ELR (cell line): ENCODE results near the gene ATR.

Experiments
- DNase-seq: peaks from one replicate; pipeline ENCODE4 v3.0.0-alpha.2; 2015; ENCODE audit warnings: low read depth

The ATR gene

DNA sequence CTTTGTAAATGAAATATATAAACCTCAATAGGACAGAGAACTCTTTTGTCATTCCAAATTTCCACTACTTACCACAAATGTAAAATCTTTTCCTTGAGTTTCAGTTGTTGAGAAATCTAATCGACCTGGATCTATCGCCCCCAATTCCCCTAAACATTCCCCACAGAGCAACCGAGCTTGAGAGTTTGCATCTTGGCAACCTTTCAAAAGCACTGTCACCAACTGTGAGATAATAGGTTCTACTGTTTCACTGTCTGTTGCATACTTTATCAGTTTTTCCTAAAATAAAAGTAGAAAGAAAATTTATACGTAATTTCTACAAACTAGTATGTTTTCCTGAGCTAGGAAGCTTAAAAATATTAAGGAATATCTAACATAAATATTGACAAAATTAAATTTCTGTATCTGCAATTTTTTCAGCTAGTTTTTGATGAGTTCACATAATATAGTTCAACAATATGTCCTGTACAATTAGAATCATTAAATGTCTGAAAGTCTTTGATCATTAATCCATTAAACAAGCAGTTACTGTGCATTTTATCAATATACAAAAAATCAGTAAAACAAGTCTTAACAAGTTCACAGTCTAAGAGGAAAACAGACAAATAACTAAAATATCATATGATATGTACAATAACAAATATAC lies 54.5 kb downstream of the ATR start:
- DNase-seq: no peak

DNA sequence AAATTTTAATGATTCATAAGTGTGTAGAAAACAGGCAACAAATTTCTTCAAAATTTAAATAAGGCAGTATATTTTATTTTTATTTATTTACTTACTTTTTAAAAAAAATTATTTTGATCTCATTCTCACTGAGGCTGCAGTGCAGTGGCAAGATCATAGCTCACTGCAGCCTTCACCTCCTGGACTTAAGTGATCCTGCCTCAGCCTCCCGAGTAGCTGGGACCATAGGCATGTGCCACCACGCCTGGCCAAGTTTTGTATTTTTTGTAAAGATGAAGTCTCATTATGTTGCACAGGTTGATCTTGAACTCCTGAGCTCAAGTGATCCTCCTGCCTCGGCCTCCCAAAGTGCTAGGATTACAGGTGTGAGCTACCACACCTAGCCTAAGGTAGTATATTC lies 69.5 kb downstream of the ATR start:
- no peak for DNase-seq

DNA sequence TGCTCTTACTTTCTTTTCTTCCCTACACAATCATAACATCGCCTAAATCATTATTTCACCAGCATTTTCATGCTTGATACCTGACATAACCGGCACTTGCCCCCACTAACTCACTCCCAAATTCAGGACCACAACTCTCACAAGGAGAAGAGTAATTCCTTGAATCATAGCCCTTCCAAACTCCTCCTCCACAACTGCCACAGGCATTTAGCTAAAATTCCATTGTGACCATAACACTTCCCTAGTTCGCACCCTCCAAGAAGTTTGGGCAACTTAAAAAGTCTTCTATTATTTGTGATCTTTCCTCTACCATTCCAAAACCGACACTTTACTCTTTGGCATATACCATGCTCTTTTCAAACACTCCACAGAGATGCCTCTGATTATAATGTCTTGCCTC lies 71.3 kb downstream of the ATR start:
- no peak for DNase-seq

DNA sequence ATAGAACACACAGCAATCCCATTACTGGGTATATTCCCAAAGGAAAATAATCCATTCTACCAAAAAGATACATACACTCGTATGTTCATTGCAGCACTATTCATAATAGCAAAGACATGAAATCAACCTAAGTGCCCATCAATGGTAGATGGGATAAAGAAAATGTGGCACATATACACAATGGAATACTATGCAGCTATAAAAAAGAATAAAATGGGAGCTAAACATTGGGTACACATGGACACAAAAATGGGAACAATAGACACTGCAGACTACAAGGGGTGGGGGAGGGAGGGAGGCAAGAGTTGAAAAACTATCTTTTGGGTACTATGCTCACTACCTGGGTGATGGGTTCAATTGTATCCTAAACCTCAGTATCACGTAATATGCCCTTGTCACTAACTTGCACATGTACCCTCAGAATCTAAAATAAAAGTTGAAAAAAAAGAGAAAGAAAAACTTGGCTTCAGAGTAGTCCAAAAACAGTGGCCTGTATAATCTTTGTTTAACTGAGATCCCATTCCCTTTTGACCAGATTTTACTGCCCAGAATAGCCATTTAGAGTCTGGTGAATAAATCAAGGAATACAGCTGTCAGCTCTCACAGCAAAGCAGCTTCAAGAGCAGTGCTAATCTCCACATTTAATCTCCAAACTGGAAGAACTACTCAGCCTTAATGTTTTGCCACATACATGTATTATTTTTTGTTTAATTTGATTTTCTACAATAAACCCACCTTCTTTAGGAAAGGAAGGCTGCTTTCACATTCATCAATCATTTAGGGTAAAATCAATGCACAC lies 76.1 kb downstream of the ATR start:
- no peak for DNase-seq

DNA sequence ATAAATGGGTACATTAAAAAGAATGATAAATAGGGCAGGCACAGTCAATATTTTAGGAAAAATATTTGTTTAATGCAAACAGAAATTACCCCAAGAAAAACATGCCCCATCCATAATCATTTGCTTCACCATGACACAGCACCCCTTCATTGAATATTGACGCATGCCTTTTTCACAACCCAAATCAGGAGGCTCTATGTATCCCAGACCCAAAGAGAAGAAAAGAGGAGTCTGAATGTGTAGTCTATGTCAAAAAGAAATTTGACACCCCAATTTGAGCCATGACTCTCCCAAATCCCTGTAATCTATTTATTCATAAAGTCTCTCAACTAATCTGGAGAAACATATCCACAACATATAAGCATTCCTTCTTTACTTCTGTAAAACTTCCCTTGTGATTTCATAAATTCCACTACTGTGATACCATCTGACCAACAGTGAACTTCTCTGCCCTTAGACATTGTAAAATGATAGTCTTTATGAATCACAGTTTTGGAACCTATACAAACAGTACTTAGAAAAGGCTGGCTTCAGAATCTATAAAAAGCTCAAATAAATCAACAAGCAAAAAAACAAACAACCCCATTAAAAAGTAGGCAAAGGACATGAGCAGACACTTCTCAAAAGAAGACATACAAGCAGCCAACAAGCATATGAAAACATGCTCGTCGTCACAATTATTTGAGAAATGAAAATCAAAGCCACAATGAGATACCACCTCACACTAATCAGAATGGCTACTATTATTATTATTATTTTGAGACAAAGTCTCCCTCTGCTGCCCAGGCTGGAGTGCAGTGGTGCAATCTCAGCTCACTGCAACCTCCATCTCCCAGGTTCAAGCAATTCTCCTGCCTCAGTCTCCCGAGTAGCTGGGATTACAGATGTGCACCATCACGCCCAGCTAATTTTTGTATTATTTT lies 77.3 kb downstream of the ATR start:
- peak; percentile 87 for DNase-seq

DNA sequence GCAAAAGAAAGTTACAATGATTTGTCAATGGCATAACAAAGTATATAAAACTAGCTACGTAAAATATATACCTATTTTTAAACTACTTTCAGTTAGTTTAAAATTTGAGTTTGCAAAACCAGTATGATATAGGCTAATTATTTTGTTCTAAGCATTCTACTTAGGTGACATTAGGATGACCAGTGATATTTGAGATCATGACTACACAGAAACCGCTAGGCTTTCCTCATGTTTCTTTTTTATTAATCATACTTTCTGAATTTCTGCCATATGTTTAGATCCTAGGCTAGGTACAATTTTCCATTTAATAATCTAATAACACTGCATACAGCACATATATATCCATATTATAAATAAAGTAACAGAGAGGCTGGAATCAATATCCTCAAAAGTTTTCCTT lies 78.3 kb downstream of the ATR start:
- peak; percentile 18 for DNase-seq

DNA sequence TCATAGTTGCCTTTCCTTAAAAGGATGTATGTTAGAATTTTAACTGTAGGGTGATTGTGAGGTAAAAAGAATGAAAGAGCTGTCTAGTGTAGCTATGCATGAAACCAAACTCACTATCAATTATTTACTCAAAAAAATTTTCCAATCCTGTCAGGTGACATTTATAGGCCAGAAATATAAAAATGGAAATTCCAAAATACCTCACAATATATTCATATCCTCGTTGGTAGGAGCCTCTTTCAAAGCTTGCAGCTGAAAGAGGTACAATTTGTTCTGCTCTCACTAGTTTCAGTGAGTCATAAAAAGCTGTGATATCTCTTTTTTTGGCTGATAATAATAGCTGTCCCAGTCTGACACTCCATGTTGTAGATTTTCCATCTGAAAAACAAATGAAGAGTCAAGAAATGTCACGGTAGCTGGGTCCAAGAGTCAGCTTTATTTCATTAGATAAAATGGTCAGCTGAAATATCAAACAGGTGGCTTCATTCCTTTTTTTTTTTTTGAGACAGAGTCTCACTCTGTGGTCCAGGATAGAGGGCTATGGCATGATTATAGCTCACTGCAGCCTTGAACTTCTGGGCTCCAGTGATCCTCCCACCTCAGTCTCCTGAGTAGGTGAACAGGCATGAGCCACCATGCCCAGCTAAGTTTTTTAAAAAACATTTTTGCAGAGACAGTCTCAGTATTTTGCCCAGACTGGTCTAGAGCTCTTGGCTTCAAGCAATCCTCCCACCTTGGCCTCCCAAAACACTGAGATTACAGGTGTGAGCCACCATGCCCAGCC lies 79.9 kb downstream of the ATR start:
- DNase-seq: peak; percentile 8

DNA sequence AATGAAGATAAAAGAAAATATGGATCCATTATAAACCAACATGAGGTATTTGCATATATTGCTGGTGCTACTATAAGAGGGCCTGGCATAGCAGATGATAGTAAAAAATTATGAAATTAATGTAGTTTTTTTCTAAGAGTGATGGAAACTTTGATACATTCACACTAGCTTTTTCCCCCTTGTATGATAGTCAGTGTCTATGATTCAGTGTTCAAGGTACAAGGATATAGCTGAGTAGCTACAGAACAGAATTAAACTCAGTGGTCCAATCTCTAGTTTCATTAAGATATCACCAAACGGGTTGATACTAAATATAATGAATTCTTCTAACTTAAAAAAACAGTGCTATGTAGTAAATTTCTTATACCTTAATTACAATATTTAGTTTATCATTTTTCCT lies 80.8 kb downstream of the ATR start:
- DNase-seq: no peak

DNA sequence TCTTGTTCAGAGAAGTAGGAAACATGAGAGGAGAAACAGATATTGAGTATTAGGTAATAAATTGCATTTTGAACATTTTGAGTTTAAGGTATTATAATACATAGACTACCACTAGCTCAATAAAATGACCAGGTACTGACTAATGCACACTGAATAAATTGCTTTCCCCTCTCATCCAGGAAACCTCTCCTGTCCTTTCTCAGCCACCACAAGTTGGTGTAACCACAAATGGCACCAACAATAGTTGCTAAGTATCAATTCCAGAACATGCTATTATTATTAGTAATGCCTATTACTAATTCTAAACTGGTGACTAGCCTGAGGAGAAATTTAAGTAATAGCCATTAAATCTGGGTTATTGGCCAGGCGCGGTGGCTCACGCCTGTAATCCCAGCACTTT lies 83.4 kb downstream of the ATR start:
- peak; percentile 19 for DNase-seq

DNA sequence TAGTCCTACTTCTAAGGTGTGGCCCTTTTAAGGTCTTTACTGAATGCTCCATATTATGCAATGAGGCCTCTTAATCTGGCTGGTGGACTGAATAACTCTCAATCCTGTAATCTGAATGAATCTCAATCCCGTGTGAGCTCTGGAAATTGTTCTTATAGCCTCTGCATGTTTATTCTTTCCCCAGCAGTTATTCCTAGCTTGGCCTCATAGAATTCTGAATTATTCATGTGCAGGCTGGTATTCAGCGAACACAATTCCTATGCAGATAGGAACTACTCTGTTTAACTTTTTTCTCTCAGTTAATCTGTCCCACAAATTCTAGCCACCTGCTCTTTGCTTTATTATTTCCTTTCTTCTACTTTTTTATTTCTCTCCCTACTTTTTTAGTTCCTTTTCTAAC lies 86.3 kb downstream of the ATR start:
- DNase-seq: no peak

DNA sequence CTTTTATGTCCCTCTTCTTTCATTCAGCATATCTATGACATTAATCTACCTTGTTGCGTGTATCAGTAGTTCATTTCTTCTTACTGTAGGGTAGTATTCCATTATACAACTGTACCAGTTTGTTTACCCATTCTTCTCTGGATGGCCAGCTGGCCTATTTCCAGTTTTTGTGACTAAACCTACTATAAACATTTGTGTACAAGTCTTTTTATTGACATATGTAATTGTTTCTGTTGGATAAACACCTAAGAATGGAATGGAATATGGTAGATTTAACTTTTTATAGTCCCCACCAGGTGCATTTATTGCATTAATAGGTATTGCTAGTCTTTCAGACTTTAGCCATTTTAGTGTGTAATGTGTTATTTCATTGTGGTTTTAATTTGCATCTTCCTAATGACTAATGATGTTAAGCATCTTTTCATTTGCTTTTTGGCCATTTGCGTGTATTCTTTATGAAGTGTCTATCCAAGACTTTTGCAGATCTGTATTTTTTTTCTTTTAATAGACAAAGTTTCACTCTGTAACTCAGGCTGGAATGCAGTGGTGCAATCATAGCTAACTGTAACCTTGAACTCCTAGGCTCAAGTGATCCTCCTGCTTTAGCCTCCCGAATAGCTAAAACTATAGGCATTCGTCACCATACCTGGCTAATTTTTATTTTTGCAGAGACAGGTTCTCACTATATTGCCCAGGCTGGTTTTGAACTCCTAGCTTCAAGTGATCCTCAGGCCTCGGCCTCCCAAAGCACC lies 88.8 kb downstream of the ATR start:
- peak; percentile 41 for DNase-seq

DNA sequence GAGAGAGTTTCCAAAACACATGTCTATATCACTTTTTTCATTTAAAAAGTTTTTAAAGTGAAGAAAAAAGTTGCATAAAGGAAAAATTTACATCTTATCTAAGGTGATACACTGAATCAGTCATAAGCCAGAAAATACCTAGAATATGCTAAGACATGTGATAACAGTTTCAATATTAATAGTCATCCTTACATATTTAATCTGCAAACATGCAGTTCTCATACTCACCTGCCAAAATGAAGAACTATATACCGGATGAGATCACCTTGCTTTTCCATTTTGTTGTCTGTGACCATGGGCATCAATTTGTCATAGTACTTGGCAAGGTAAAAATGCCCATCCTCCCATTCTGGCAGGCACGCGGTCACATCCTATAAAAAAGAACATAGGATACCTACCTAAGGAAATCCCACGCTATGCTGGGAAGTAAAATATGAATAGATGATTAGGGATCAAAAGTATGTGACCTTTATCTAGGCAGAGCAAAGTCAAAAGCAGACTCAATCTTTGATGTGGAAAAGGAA lies 93.6 kb downstream of the ATR start:
- no peak for DNase-seq

DNA sequence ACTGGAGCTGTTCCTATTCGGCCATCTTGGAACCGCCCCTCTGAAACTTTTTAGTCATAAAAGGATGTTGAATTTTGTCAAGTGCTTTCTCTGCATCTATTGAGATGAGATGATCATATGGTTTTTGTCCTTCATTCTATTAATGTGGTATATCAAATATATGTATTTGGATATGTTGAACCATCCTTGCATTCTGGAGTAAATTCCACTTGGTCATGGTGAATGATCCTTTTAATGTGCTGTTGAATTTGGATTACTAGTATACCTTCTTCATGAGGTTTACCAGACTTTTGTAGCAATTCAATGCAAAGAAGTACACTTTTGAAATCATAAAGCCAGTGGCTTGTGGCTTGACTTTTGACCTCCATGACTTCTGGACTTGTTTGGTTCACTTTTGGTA lies 97.3 kb downstream of the ATR start:
- no peak for DNase-seq

DNA sequence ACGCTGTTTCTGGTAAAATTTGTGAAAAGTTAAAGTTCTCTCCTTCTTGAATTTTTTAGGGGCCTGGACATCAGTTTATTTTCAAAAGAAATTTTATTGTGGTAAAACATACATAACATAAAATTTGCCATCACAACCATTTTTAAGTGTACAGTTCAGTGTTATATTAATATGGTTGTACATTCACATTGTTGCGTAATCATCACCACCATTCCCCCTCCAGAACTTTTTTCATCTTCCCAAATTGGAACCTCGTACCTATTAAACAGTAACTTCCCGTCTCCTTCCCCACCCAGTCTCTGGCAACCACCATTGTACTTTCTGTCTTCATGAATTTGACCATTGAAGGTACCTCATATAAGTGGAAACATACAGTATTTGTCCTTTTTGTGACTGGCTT lies 107.7 kb downstream of the ATR start:
- DNase-seq: no peak

DNA sequence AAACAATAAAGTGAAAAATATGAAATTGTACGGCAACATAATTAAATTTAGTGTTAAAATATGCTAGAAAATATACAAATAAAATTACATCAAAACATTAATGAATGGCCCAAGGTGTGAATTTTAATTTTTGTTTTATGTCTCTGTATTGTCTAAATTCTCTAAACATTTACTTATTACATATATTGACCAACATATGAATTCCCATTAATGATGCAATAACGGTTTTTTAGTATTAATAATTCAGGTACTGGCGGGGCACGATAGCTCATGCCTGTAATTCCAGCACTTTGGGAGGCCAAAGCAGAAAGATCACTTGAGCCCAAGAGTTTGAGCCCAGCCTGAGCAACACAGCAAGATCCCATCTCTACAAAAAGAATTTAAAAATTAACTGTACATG lies 110.1 kb downstream of the ATR start:
- no peak for DNase-seq

DNA sequence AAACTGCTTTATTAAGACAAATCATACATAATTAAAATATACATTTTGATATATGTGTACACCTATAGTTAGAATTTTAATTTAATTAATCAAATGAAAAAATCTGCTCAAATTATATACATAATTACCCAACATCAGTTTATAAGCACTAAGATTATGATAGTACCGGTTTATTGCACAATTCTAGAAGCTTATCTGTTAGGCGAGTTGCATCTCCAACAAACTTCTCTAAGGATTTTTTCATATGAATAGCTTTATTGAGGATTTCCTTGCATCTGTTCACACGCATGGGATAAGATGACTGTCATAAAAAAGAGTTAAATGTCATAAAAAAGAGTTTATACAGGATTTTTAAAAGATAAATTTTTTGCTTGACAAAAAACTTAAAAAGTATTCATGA lies 110.8 kb downstream of the ATR start:
- no peak for DNase-seq

DNA sequence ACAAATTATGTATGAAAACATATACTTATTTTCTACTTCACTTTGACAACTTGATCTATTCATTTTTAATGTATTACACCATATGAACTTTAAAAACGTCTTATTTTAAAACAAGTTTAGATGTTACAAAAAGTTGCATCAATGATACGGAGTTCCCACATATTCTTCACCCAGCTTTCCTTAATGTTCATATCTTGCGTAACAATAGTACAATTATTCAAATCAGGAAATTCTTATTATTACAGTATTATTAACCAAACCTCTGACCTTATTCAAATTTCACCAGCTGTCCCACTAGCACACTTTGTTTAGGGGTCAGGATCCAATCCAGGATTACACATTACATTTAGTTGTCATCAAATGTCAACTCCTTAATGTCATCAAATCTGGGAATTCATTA lies 117.8 kb downstream of the ATR start:
- no peak for DNase-seq

DNA sequence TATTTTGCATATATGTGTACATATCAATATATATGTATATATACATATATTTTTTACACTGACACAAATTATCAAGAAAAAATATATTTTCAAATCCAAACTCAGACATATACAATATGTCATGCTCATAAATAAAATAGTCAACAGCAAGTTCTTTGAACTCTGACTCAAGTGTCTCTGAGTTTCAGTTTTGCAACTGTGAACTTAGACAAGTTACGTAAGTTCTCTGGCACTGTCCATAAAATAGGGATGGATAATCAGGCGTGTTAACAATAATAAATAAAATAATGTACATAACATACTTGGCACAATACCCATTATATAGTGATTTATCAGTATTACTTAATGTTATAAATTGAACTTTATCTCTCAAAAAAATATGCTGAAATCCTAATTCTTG lies 118.6 kb downstream of the ATR start:
- DNase-seq: no peak

DNA sequence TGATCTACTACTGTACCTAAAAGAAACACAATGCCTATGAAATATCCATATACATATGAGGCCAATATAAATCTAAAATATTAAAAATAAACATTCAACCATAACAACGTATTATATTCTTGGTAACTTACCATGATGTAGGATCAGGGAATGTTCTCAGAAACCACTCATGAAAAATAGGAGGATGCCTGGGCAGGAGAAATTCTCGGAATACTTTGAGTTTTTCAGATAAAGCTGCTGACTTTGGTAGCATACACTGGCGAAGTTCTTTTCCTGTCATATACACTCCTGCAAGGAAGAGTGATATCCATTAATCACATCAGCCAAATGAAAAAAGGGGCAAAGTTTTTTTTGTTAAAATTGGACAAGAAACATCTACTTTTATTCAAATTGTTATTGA lies 119.4 kb downstream of the ATR start:
- no peak for DNase-seq

DNA sequence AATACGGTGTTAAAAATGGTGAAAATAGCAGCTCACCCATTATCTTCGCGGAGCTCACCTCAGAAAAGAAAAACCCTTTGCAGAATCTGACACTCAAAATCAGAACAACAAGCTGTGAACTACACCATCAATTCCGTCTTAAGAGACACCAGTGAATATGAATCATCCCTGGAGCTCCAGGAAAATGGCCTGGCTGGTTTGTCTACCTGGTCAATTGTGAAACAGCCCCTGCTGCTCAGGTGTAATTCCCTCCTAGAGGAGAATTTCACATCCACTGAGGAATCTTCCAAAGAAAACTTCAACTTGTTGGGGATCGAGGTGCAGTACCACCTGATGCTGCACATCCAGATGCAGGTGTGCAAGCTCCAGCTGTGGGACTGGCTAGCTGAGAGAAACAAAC lies 127.7 kb downstream of the ATR start:
- DNase-seq: no peak

DNA sequence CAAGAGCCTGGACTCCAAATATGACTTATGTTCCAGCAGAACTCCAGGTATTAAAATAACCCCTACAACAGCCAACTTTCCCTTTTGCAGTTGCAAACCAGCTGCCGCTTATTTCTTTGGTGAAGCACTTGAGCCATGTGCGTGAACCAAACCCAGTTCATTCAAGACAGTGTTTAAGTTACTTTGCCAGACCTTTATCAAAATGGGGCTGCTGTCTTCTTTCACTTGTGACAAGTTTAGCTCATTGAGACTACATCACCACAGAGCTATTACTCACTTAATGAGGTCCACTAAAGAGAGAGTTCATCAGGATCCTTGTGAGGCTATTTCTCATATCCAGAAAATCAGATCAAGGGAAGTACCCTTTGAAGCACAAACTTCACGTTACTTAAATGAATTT lies 128.3 kb downstream of the ATR start:
- DNase-seq: no peak
